Measurements from ENCODE around the gene PRPF6.
"Not testable (repeated sequence)": the region's sequence is repeated elsewhere in the genome, so short reads cannot be mapped to it uniquely, and the experiment has no call there.

Gene PRPF6

DNA sequence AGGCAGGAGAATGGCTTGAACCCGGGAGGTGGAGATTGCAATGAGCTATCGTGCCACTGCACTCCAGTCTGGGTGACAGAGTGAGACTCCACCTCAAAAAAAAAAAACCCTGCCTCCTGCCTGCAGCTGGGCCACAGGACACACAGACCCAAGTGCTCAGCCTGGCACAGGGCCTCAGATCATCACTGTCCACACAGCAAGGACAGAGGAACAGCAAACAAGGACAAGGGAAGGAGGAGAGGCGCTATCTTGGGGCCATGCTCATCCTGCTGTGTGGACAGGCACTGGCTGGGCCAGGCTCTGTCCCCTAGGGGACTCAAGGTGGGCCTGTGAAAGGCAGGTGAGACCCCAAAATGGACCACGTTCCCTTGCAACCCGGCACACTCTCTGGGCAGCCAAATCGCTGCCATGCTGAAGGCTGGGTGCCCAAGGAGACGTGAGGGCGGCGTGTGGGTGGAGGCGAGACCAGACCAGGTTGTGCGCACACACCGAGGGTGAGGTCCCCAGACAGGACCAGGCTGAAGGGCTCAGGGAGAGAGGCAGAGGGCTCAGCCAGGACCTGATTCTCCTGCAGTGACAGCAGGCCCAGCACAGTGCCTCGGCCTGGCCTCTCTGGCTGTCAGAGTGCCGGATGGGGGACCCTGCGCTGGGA lies 33.8 kb upstream of the PRPF6 start:
- DNase-seq: no peak

DNA sequence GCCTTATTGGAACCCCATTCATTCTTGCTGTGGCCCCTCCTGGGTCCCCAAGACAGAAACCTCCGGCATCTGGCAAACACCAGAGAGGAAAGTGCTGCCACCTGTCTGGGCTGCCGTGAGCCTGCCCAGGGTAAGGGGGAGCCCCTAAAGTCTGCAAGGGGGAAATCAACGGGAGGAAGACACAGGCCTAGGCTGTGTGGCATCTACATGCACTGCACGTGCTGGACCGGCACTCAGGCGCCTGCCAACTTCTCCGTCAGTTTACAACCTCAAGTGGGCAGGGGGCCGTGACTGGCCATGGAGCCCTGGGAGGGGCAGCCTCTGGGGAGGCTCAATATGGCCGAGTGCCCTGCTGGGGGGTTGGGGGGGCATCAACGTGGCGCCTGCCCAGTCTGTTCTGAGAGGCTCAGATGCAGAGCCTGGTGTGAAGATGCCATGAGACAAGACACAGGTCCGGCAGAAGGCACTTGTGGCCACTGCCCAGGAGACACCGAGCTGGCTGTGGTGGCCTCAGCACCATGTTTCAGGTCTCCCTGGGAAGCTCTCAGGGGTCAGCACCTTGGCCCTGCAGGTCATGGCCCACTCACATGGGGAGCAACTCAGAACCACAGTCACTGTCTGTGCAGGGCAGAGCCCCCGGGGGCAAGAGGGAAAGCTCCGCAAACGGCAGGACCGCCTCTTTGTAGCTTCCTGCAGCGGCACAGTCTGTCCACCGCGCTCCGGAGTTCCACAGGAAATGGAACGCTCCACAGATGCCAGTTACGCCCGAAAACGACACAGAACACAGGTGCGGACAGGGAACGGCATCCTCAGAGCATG lies 33.1 kb upstream of the PRPF6 start:
- no peak for DNase-seq

DNA sequence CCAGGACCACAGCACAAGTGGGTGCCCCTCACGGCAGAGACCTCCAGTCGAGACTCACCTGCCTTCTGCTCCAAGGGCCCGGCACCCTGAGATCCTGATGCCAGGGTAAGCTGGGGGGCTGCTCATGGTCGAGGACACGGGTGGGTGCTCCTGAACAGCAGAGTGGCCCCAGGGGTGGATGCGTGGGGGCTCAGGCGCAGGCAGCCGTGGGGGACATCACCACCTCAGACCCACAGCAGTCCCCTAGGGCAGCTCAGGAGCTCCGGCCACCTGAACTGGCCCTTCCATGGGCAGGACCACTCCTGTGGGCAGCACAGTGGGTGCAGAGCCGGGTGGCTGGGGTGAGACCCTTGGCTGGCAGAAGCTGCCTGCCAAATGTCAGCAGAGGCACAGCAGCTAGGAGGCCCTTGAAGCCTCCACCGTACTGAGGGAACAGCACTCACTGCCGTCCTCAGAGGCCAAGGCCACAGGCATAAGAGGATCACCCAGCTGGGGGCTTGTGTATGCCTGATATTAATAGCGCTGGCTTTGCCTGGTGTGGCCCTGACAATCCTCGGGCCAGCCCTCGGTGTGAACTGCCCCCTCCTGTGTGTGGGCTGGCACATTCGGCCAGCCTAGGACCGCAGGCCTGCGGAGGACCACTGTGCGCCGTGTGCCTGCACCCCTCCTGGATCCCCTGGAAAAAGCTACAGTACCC lies 30.1 kb upstream of the PRPF6 start:
- no peak for DNase-seq

DNA sequence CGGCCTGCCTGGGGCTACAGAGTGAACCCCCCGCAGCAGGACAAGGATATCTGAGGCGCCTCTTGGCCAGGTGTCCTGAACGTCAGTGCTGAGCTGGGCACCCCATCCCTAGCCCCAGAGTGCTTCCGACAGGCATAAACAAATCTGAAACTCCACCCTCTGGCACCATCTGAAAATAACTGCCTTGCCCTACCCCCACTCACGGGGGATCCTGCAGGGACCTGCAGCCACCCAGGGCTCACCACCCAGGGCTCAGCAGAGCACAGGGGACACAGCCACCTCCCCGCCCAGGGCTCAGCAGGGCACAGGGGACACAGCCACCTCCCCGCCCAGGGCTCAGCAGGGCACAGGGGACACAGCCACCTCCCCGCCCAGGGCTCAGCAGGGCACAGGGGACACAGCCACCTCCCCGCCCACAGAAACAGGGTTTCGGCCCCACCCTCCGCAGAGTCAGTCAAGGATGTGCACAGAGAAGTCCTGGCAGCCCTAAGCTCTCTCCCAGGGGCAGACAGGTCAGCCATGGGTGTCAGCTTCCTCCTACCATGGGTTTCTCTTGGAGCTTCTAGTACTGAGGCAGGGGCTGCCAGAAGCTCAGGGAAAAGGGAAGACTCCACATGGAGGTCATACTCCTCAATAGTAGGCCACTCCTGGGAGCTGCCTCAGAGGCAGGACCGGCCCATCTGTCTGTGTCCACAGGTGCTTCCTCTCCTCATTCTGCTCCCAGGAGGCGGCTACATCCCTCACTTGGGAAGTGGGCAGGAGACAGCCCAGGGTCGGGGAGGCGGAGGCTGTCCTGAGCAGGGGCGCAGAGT lies 29.3 kb upstream of the PRPF6 start:
- no peak for DNase-seq

DNA sequence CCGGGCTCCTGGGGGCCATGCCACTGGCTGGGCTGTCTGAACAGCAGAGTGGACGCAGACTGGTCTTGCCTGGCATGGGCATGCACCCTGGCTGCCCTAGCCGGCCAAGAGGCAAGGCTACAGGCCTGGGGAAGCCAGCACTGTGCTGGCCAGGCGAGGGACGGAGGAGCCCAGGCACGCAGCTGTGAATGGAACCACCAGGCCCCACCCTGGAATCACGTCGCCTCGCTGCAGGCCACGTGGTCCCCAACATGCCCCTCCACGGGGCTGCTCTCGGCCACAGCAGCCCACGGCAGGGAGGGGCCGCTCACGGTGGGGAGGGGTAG lies 28.8 kb upstream of the PRPF6 start:
- no peak for DNase-seq

DNA sequence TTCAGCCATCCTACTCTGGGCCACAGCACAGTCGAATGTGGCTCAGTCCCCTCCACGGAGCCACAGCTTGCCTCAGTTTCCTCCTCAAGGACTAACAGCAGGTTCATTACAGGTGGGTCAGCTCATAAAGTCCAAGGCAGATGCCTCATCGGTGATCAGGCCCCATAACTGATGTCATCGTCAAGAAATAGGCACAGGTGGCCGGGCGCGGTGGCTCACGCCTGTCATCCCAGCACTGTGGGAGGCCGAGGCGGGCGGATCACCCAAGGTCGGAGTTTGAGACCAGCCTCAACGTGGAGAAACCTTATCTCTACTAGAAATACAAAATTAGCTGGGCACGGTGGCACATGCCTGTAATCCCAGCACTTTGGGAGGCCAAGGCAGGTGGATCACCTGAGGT lies 28.2 kb upstream of the PRPF6 start:
- no peak for DNase-seq

DNA sequence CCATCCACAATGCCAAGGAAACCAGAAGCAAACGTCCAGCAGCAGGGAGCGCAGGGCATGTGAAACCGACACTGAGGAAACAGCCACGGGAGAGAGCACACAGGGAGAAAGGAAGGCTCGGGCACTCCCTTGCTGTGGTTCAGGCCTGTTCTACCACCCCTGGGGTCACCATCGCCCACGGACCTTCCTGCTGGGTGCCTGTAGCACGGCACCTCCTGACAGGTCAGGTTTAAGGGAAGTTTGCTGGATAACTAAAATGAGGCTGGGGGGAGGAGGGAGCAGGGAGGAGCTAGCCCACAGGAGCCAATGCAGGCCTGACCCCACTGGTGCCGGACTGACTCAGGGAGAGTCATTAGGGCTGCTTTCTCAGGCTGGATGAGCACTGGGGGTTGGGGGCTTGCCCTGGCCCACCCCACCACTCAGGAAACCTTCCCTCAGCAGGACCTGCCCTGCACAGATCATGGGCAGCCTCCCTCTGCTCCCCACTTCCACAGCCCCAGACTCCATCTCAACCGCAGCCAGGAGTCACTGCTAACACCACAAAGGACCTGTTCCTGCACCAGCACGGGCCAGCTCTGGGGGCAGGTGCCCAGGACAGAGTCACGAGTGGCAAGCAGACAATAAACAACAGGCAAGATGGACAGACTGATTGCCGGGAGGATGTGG lies 27.0 kb upstream of the PRPF6 start:
- DNase-seq: no peak

DNA sequence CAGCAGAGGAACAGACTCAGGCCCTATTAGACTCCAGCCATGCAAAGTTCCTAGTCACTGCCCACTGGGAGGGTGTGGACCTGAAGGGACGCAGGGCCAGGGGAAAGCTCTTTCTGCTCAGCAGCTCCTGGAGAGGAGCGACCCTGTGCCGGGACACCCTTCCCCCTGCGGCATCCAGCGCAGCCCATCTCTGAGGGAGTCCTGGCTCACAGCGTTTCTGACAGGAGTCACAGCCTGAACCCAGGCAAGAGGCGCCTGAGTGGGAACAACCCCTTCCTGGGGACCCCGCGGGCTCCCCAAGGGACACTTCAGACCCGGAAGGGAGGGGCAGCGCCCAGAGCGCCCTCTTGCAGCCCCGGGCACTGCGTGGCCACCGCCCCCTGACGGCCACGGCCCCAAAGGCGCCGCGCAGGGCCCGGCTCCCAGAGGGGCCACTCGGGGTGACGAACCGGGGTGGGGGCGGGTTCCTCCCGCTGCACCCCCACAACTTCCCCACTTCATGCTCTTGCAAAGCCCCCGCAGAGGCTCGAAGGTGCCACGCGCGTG lies 25.6 kb upstream of the PRPF6 start:
- DNase-seq: no peak

DNA sequence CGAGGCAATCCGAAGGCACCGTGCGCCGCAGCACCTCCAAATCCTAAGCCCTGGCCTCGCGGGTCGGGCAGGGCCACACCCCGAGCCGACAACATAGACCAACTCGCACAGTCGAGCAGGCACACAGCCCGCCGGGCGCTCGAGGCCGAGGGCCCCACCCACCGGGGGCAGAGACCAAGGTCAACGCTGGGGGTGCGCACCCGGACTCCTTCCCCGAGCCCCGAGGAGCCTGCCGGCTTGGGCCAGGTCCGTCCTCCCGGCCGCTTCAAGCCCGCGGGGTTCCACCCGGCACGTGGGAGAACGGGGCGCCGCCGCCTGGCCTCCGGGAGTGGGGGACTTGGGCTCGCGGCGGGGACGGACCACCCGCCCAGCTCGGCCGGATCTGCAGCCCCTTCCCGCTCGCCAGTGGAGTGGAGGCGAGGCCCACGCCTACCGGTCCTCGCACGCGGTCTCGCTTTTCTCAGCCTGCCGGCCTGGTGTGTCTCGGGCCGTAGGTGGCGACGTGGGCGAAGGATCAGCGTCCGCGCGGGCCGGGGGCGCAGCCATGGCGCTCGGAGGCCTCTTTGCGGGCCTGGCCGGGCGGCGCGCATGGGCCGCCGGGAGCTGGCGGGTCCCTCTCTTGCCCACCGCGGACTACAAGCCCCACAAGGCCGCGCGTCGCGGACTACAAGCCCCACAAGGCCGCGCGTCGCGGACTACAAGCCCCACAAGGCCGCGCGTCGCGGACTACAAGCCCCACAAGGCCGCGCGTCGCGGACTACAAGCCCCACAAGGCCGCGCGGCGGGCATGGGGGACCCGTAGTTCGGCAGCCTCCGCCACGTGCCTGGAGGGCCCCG lies 24.9 kb upstream of the PRPF6 start, which contains the start of gene UCKL1:
Gene UCKL1 (minus strand): TSS at position 590 of the 837 bp plus-strand sequence. CDS start 44 bp downstream, at position 546.
- DNase-seq: no peak

DNA sequence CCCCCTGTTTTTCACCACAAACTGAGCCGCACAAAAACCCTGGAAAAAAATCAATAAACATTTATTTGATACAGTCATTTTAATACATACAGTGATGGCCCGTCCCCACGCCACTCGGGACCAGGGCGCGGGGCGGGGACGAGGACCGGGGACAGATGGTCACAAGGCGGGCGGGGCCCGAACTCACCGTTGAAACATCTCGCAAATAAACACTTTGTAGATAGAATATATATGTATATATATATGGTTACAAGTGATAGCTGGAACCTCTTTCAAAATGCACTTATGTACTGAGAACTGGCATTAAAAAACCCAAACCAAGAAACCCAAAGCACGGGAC lies 24.3 kb upstream of the PRPF6 start:
- no peak for DNase-seq

DNA sequence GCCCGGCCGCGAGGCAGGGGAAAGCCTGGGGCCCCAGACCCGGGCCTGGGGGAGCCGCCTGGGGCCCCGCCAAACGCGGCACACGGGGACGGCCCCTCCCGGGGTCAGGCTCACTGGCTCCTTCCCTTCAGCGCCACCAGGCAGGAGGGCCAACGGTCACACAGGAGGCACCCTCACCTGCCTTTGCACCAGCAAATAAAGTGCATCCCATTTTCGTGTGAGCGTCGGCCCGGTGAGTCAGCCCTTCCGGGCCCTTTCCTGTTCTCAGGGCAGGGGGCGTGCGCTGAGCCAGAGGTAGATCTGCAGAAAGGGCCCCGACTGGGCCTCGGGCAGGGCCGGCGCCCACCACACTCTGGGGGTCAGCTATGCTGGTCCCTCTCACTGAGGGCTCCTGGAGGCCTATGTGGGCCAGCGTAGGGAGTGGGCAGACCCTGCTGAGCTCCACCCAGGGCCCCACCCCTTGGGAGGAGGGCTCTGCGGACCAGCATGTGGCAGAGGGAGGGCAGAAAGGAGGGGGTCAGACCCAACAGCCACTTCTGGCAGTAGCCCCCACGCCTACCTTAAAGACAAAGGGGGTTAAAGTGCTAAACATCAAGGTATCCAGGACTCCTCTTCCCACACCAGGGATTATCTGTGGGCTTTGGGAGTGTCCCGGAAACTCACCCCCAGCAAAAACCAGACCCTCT lies 23.8 kb upstream of the PRPF6 start:
- DNase-seq: no peak

DNA sequence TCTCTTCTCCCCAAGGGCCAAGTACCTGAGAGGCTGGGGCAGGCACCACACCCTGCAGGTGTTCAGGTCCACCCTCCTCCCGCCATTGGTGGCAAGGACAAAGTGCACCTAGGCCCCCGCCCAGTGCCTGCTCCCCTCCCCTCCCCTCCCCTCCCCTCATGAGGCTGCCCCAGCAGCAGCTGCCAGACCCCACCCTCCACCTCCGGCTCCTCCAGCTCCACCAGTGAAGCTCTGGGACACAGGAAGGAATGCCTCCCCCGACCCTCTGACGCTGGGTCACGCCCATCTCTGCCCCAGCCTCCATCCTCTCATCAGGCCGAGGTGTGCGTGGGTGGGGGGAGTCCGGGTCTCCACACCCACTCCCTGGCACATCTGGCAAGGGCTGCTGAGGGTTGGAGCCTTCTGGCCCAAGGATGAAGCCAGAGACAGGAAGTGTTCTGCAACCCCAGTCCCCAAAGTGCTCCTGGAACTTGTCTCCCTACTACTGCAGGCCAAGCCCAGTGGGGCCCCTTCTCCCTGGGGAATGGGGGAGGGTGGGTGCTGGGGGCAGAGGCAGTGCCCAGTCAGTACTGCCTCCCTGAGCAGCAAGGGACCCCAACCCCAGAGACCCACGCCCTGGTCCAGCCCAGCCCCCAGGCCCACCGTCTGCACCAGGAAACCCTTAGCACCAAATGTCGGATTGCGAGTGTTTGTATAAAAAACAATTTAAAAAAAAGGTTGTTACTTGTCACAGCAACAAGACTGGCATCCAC lies 23.1 kb upstream of the PRPF6 start:
- DNase-seq: no peak

DNA sequence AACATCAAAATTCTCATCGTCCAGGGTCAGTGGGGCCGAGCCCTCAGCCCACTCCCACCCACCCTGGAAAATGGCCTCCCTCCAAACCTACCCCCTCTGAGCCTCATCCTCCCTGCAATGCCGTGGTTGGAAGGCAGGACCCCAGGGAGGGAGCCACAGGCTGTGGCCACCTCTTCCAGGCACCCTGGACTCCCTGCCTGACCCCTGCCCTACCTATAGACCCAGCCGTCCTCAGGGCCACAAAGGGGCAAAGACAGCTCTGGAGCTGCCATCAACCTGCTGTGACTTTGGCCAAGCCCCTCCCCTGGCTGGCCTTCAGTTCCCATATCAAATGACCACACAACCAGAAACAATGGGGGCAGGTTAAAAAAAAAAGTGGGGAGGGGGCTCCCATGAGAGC lies 22.5 kb upstream of the PRPF6 start:
- DNase-seq: no peak

DNA sequence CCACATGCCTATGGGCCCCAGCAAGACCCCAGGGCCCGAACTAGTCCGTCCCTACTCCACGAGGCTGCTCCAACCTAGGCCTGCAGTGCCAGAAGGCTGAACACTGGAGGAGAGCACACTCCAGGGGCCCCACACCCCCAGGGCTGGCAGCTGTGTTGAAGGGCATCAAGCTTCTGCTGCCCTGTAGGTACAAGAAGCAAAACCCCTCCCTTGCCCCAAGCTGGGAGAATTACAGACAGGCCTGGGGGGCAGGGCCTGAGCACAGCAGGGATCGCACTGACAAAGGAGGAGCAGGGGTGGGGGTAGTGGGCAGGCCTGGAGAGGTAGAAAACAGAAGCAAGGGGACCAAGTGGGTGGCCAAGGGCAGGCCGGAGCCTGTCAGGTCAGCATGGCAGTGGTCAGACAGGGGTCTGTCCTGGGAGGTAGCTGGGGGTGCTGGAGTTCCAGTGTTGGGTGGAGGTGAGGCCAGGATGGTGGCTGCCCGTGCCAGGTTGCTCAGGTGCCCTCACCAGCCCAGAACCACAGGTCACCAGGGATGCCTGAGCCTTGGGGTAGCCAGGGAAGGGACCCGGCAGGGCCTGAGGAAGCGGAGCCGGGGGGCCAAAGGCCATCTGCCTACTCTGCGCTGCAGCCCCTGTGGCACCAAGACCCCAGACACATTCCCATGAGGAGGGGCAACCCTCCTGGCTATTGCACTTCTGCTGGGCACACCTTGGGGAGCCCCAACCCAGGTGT lies 21.8 kb upstream of the PRPF6 start:
- DNase-seq: no peak

DNA sequence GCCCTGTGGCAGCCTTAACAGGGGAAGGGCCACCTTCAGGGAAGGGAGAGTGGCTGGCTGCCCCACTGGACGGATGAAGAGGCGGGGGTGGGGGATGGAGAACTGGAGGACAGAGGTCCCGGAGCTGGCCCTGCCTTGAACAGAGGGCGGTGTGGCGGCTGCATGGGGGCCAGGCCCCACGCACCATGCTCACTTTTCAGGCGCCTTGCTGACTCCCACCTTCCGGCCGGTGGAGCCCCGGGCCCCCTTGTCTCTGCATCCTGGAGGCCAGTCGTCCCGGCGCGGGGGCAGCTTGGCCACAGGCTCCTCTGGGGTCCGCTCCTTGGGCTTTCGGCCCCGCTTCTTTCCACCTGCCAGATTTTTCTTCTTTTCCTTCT lies 21.2 kb upstream of the PRPF6 start:
- DNase-seq: no peak

DNA sequence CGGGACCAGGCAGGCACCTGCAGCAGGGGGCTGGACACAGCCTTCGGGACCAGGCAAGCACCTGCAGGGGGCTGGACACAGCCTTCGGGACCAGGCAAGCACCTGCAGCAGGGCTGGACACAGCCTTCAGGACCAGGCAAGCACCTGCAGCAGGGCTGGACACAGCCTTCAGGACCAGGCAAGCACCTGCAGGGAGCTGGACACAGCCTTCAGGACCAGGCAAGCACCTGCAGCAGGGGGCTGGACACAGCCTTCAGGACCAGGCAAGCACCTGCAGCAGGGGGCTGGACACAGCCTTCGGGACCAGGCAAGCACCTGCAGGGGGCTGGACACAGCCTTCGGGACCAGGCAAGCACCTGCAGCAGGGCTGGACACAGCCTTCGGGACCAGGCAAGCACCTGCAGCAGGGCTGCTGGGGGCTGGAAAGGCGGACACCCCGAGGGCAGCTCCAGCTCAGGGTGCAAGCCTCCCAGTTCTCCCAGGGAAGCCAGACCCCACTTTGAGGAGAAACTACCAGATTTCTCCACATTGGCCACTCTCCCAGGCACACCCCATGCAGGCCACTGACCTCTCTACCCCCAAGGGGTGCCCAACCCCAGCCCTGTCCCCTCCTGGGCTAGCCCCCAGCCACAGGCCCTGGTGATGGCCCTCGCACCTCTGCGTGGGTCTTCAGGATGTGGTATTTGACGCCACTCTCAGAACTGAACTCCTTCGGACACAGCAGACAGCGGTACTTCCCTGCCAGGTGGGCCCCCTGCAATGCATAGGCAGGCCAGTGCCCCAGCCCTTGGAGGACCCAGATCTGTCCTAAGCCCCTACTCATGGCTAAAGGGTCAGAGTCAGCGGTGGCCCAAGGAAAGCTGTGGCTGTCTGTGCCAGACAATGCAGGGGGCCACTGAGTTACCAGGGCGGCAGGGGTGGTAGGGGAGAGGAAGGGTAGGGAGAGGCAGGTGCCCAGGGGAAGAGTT lies 20.0 kb upstream of the PRPF6 start:
- DNase-seq: not testable (repeated sequence)

DNA sequence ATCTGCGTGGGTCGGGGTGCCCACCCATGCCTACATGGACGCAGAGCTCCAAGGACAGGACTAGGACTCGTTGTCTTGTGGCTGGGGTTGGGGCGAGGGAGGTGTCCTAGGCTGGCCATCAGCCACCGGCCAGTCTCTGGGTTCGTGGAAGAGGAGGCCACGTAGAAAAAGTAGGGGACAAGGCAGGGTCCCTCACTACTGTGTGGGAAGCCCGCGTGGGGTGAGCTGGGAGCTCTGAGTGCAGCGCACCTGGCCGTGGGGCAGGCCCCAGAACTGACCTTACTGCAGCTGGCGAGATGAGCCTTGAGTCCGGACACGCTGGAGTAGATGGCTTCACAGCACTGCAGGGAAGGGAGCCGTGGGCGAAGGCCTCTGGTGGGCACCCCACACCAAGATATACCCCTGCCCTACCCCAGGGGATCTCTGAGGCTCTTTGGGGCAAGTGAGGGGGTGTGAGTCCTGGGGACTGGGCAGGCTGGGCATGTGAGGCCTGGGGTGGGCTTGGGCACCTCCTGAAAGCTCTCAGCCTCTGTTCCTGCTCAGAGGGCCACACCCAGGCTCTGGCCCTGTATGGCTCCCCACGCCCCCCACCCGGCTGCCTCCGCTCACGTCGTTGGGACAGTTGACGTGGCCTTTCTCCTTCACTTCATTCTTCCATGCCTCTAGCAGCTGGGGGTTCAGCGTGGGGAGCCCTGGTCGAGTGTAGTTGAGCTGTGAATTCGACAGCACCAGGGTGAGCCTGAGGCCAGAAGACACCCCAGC lies 19.1 kb upstream of the PRPF6 start:
- DNase-seq: no peak
